HepG2 (cell line): Measurements from ENCODE around the gene LRRC74B. TPM values are rescaled to one million over a fixed set of nuclear protein-coding genes. Genes with fewer than 3 reads are reported as not detected.

ENCODE experiments used
- ATAC-seq: fragments of 200-7000 bp; cut with Tn5 transposase; 3 replicates; pipeline ENCODE4 v1.9.1; 2020; ENCODE audit warnings: mild to moderate bottlenecking, moderate library complexity
- BruUV-seq: library from RNA; stranded (reverse); fragments of 400-500 nt; replicated peaks from 2 replicates; lab custom pipeline; 2021; lab: Mats Ljungman, UMichigan
- CTCF ChIA-PET: fragments of 300-600 bp; formaldehyde crosslinking; extraction: SDS; loops from one replicate; lab custom pipeline; 2021; ENCODE audit warnings: low total read pairs, inconsistent platforms, low intra/inter-chr PET ratio; lab: Yijun Ruan, JAX
- POLR2A ChIA-PET: fragments of 350-600 bp; sonication (Branson Sonifier 250); formaldehyde crosslinking; loops from one replicate; lab custom pipeline; 2020; ENCODE audit warnings: antibody characterized with exemption, inconsistent platforms; lab: Yijun Ruan, JAX
- DNase-seq: peaks from one replicate; pipeline ENCODE4 v3.0.0-alpha.2; 2015; ENCODE audit warnings: low spot score
- FAIRE-seq: peaks from 3 replicates; lab custom pipeline; 2011; peaks lifted over from hg19 to GRCh38; lab: Jason Lieb, UNC
- H2AFZ ChIP-seq: one replicate; pipeline ENCODE4 v1.6.1; 2011; ENCODE audit warnings: low read length, inconsistent platforms
- H3K27ac ChIP-seq: fragments of 300-600 bp; 3 replicates; pipeline ENCODE4 v1.8.0; 2011; ENCODE audit warnings: mixed run types, mild to moderate bottlenecking, mixed read lengths, low read length, inconsistent platforms; ENCODE audit not compliant: insufficient read depth; ENCODE audit errors: extremely low read length
- H3K27me3 ChIP-seq, 2 experiments: fragments of 200-600 bp in 1 of 2; 2 replicates in 1 of 2; 3 replicates in 1 of 2; pipeline versions ENCODE4 v1.6.0 to v1.8.0; 2011; ENCODE audit warnings: low read length in 2 of 2, mild to moderate bottlenecking in 2 of 2, moderate library complexity in 2 of 2, inconsistent platforms in 1 of 2; ENCODE audit not compliant: insufficient read depth in 2 of 2, control insufficient read depth in 1 of 2
- H3K36me3 ChIP-seq, 2 experiments: fragments of 200-600 bp in 1 of 2; replicated peaks in 1 of 2; 2 replicates in 1 of 2; 3 replicates in 1 of 2; pipeline versions ENCODE4 v1.5.1 to v1.8.0; 2011; ENCODE audit warnings: low read length in 2 of 2, inconsistent platforms in 1 of 2; ENCODE audit not compliant: insufficient read depth in 2 of 2, control insufficient read depth in 1 of 2
- H3K4me1 ChIP-seq: 2 replicates; pipeline ENCODE4 v1.5.1; 2012; ENCODE audit warnings: low read length, inconsistent platforms; ENCODE audit not compliant: insufficient read depth
- H3K4me2 ChIP-seq: 2 replicates; pipeline ENCODE4 v1.6.0; 2011; ENCODE audit warnings: low read depth, low read length, inconsistent platforms
- H3K4me3 ChIP-seq, 3 experiments: fragments of 200-600 bp in 1 of 3; sonication (generic), shearing (Covaris generic) in 1 of 3; replicated peaks in 1 of 3; 2 replicates each; pipeline ENCODE4 v1.5.1; 2011 to 2016; ENCODE audit warnings: low read length in 3 of 3, inconsistent platforms in 2 of 3, low read depth in 2 of 3, mild to moderate bottlenecking in 2 of 3, control low read depth in 1 of 3, mixed read lengths in 1 of 3; ENCODE audit not compliant: insufficient read depth in 1 of 3
- H3K79me2 ChIP-seq: one replicate; pipeline ENCODE4 v1.6.1; 2011; ENCODE audit warnings: low read length, inconsistent platforms; ENCODE audit not compliant: insufficient read depth
- H3K9ac ChIP-seq: 2 replicates; pipeline ENCODE4 v1.6.0; 2011; ENCODE audit warnings: mild to moderate bottlenecking, low read depth, low read length, inconsistent platforms; ENCODE audit not compliant: insufficient read depth
- H3K9me3 ChIP-seq: 2 replicates; pipeline ENCODE4 v1.5.1; 2012; ENCODE audit warnings: mild to moderate bottlenecking, low read length
- H4K20me1 ChIP-seq: 2 replicates; pipeline ENCODE4 v1.6.0; 2011; ENCODE audit warnings: inconsistent platforms, mild to moderate bottlenecking, low read length, moderate library complexity; ENCODE audit not compliant: insufficient read depth
- ARID2 ChIP-seq: sonication (generic); formaldehyde crosslinking; IDR thresholded peaks from 2 replicates; pipeline ENCODE4 v1.8.1; 2022; ENCODE audit warnings: mild to moderate bottlenecking, missing genetic modification reagents, borderline replicate concordance
- ATF1 ChIP-seq: IDR thresholded peaks from 2 replicates; pipeline ENCODE4 v1.6.1; 2016; ENCODE audit warnings: mild to moderate bottlenecking, control low read depth
- ELF3 ChIP-seq: IDR thresholded peaks from 2 replicates; pipeline ENCODE4 v1.6.1; 2016; ENCODE audit warnings: missing genetic modification reagents, missing compliant biosample characterization
- KLF16 ChIP-seq, 2 experiments: sonication (generic) in 1 of 2; formaldehyde crosslinking in 1 of 2; IDR thresholded peaks; 2 replicates each; pipeline versions ENCODE4 v1.6.1 to v1.8.0; 2016 to 2023; ENCODE audit warnings: missing genetic modification reagents in 2 of 2, missing compliant biosample characterization in 1 of 2
- NR0B2 ChIP-seq: sonication (generic); formaldehyde crosslinking; IDR thresholded peaks from 2 replicates; pipeline ENCODE4 v1.4.0; 2020; ENCODE audit warnings: mild to moderate bottlenecking, missing genetic modification reagents
- TERF1 ChIP-seq: sonication (generic); formaldehyde crosslinking; IDR thresholded peaks from 2 replicates; pipeline ENCODE4 v1.8.0; 2022; ENCODE audit warnings: mild to moderate bottlenecking, missing genetic modification reagents, moderate library complexity
- YEATS4 ChIP-seq: sonication (generic); formaldehyde crosslinking; IDR thresholded peaks from 2 replicates; pipeline ENCODE4 v1.4.0; 2020; ENCODE audit warnings: missing genetic modification reagents, borderline replicate concordance
- ZBTB2 ChIP-seq: sonication (generic); formaldehyde crosslinking; IDR thresholded peaks from 2 replicates; pipeline ENCODE4 v1.8.0; 2022; ENCODE audit warnings: low read depth, missing genetic modification reagents
- ZEB1 ChIP-seq: IDR thresholded peaks from 2 replicates; pipeline ENCODE4 v1.6.1; 2012; ENCODE audit warnings: mild to moderate bottlenecking, low read depth, inconsistent platforms; ENCODE audit not compliant: insufficient replicate concordance
- ZFP91 ChIP-seq: sonication (generic); formaldehyde crosslinking; IDR thresholded peaks from 2 replicates; pipeline ENCODE4 v1.9.0; 2022; ENCODE audit warnings: missing genetic modification reagents, mild to moderate bottlenecking, borderline replicate concordance
- ZNF569 ChIP-seq: sonication (generic); formaldehyde crosslinking; IDR thresholded peaks from 2 replicates; pipeline ENCODE4 v1.5.0; 2020; ENCODE audit warnings: mild to moderate bottlenecking, missing genetic modification reagents, moderate library complexity, borderline replicate concordance
- ZNF574 ChIP-seq: sonication (generic); formaldehyde crosslinking; IDR thresholded peaks from 2 replicates; pipeline ENCODE4 v1.4.0; 2020; ENCODE audit warnings: missing genetic modification reagents
- WGBS: methylation state at CpG from one replicate; pipeline ENCODE4 v1.1.6; 2017; ENCODE audit warnings: low lambda C conversion rate; 5-methylcytosine and 5-hydroxymethylcytosine counted together
- in situ Hi-C: cut with HindIII; loops from 2 replicates; pipeline ENCODE4 v1.10.0; 2017; ENCODE audit warnings: low pct_unique_long_range_greater_than_20kb; ENCODE audit not compliant: extremely low pct_ligation_motif_present
- intact Hi-C: fragments of 100-400 bp; cut with micrococcal nuclease; formaldehyde crosslinking; loops from one replicate; pipeline ENCODE4 v1.10.0; 2022; ENCODE audit not compliant: unreplicated experiment
- polyA plus RNA-seq, 8 experiments: library from polyadenylated mRNA; depleted of rRNA in 3 of 8; stranded (reverse) in 7 of 8; unstranded in 1 of 8; fragments of >200 nt; fragmentation: Illumina TruSeq in 4 of 8; extraction: Trizol in 4 of 8; gene quantifications; 2 replicates each; pipeline versions ENCODE4 v1.2.1 to v1.2.3, GENCODE V29; 2011 to 2016; ENCODE audit warnings: low read depth in 4 of 8, missing spikeins in 1 of 8, mixed read lengths in 1 of 8; ENCODE audit not compliant: insufficient read depth in 1 of 8
- total RNA-seq, 5 experiments: library from RNA; depleted of rRNA; stranded (reverse); fragments of >200 nt; fragmentation: Illumina TruSeq; extraction: Trizol; gene quantifications; 2 replicates each; pipeline ENCODE4 v1.2.3, GENCODE V29; 2016; ENCODE audit warnings: low read depth in 1 of 5

Gene LRRC74B
- total and polyA plus RNA-seq, 2 of the 13 experiments (the other 11 are each of a cell fraction or from before 2014, with no cell fraction given), result not detected

- TF ChIP-seq NR0B2 (no peak), ATF1 (CRISPR knock-in tag) (no peak), ELF3 (CRISPR knock-in tag) (no peak), ZNF569 (CRISPR knock-in tag) (no peak)
Measured at GRCh38 chr22:21000207-21000986, 45.3 kb upstream of the LRRC74B start (continued).

- intact Hi-C loops, result no loop called here
- Histone ChIP-seq H3K4me3 (peak overlapping the region; percentile 70 to 89 (median 86)), H3K79me2 (peaks cover 18% of the 10 kb centered on the region), H2AFZ (no peak overlapping the region), H3K9me3 (no peaks in the 10 kb centered on the region), H3K27ac (peak overlapping the region; percentile 94), H3K36me3 (peaks cover 8 to 26% of the 10 kb centered on the region in 2 experiments; a peak in 4 of 5 replicates), H4K20me1 (0 out of 2 replicates have a peak, but pooled peaks cover 2% of the 10 kb centered on the region), H3K27me3 (no peaks in the 10 kb centered on the region), H3K9ac (peak overlapping the region; percentile 84), H3K4me1 (peaks cover 30% of the 10 kb centered on the region), H3K4me2 (peak overlapping the region; percentile 95)
- in situ Hi-C loops, result no loop called here
- WGBS, result 6% methylated on average over 14 of the region's 26 CpGs
- ChIA-PET CTCF (no interaction called here), POLR2A (interaction anchor here (1.8 to 3.3 kb wide), 2 partner anchors 19 to 48 kb away, joined by 8 to 20 read pairs; partner anchors contain the start of gene LZTR1)
- DNase-seq (no peak), FAIRE-seq (no peak), ATAC-seq (peak; percentile 6)
- BruUV-seq, result no TSS peak
- 0 out of 4 replicates have a peak, but pooled peaks of 1 of the 2 experiments have one; percentile 9 for TF ChIP-seq KLF16 (CRISPR knock-in tag; IDR thresholded peaks at IDR 0.05)
- no peak for TF ChIP-seq ZBTB2
- peak; percentile 52; the same call in 1 of the 2 replicates for TF ChIP-seq ZFP91 (CRISPR knock-in tag)
- no peak for TF ChIP-seq TERF1 (CRISPR knock-in tag)
- no peak for TF ChIP-seq YEATS4
- peak; percentile 82; the same call in 1 of the 2 replicates for TF ChIP-seq ARID2 (CRISPR knock-in tag)
- TF ChIP-seq ZNF574 (CRISPR knock-in tag), result no peak
- TF ChIP-seq ZEB1, result no peak
Measured at GRCh38 chr22:21000987-21001600, 44.7 kb upstream of the LRRC74B start.
